Measurements from ENCODE around the gene ATP8A1.

Gene ATP8A1

DNA sequence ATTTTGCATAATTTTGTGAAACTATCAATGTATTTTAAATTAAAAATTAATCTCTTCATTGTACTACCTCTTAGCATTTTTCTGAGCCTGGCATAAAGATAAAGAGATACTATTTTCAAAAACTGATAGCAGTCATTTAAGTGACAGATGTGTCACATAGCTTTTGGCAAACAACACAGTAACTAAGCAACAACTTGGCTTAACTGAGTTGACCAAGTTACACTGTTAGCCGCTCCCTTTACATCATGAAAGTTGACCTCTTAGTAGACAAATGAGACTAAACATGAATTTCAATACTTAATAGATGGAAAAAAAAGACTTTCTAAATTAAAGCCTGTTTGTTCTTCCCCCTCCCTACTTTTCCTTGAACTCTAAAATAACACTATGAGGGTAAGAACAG lies 62.0 kb downstream of the ATP8A1 start:
- in situ Hi-C loops (cut with MboI; ENCODE audit: low pct_unique_long_range_greater_than_20kb, low sequenced_read_pairs, unreplicated experiment), result no loop called here
- no peak for DNase-seq (ENCODE audit: low spot score)
- TF ChIP-seq, protein P1, sequence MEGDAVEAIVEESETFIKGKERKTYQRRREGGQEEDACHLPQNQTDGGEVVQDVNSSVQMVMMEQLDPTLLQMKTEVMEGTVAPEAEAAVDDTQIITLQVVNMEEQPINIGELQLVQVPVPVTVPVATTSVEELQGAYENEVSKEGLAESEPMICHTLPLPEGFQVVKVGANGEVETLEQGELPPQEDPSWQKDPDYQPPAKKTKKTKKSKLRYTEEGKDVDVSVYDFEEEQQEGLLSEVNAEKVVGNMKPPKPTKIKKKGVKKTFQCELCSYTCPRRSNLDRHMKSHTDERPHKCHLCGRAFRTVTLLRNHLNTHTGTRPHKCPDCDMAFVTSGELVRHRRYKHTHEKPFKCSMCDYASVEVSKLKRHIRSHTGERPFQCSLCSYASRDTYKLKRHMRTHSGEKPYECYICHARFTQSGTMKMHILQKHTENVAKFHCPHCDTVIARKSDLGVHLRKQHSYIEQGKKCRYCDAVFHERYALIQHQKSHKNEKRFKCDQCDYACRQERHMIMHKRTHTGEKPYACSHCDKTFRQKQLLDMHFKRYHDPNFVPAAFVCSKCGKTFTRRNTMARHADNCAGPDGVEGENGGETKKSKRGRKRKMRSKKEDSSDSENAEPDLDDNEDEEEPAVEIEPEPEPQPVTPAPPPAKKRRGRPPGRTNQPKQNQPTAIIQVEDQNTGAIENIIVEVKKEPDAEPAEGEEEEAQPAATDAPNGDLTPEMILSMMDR (IDR thresholded peaks at IDR 0.05; ENCODE audit: extremely low read depth, insufficient read depth, missing control alignments), result no peak

DNA sequence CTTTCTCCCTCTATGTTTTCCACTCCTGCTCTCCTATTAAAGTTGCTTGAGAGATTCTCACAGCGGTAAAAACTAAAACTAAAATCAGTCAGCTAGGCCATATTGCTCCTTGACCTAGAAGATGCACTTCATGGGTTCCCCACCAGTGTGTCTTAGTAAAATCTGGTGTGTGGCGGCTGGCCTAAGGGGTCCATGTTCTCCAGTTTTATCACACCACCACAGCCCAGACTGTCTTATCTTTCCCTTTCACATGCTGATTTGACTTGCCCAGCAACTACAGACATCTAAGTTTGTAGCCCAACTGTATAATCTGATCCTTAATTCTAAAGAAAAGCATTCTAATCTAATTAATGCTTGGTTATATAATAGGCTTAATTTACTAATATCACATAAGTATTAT lies 68.0 kb downstream of the ATP8A1 start:
- TF ChIP-seq, protein P1 (IDR thresholded peaks at IDR 0.05; ENCODE audit: extremely low read depth, insufficient read depth, missing control alignments), result no peak
- DNase-seq (ENCODE audit: low spot score), result no peak
- in situ Hi-C loops (cut with MboI; ENCODE audit: low pct_unique_long_range_greater_than_20kb, low sequenced_read_pairs, unreplicated experiment), result no loop called here

DNA sequence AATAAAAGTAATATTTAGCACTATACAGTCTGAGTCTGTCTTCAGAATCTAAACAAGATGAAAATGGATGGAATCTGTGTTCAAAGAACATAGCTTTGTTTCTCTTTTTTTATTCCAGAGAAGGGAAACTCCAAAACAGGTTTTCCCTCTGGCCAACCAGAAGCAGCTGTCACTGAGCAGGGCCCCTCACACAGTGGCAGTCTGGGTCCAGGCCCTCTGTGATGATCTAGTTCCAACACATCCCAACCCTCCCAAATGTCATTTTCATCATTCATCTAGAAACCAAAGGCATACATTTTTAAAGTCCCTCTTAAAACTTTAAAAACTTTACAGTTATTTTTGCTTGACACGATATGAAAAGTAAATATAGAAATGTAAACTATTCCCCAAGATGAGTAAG lies 70.1 kb downstream of the ATP8A1 start:
- DNase-seq (ENCODE audit: low spot score), result no peak
- TF ChIP-seq, protein P1 (IDR thresholded peaks at IDR 0.05; ENCODE audit: extremely low read depth, insufficient read depth, missing control alignments), result no peak
- in situ Hi-C loops (cut with MboI; ENCODE audit: low pct_unique_long_range_greater_than_20kb, low sequenced_read_pairs, unreplicated experiment), result no loop called here

DNA sequence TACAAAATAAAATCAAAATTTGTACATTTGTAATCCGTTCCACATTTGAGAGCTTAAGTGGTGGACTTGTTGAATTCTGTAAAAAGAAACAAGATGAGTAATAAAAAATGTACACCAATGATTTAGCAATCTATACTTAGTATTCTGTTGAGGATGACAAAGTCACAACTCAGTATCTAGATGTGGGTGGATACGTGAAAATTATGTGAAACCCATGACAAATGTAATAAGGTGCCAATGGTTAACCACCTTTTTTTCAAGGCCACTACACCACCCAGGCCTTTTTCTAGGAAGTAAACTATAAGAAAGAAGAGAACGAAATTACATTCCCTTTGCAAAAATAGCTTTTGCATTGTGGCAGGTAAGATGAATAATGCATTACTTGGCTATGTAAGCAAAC lies 77.0 kb downstream of the ATP8A1 start:
- DNase-seq (ENCODE audit: low spot score), result no peak
- in situ Hi-C loops (cut with MboI; ENCODE audit: low pct_unique_long_range_greater_than_20kb, low sequenced_read_pairs, unreplicated experiment), result no loop called here

DNA sequence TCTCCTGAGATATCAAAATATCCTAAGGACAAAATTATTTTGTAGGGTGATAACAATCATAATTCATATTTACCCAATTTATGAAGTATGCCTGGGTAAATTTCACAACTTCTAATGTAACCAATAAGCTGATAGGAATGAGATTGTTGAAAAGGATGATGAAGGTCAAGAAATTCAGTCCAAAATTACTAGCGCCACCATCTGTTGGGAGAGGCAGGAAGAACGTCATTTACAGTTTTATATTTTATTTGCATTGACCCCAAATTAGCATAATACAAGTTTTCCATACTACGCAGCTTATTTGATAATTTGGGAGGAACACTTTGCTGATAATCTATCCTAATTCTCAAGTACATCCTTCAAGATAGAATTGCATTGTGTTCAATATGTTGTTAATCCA lies 78.7 kb downstream of the ATP8A1 start:
- in situ Hi-C loops (cut with MboI; ENCODE audit: low pct_unique_long_range_greater_than_20kb, low sequenced_read_pairs, unreplicated experiment), result no loop called here
- DNase-seq (ENCODE audit: low spot score), result no peak
- TF ChIP-seq, protein P1 (IDR thresholded peaks at IDR 0.05; ENCODE audit: extremely low read depth, insufficient read depth, missing control alignments), result no peak

More for the DNA sequence above, 77.0 kb downstream of the ATP8A1 start:
- TF ChIP-seq, protein P1 (IDR thresholded peaks at IDR 0.05; ENCODE audit: extremely low read depth, insufficient read depth, missing control alignments), result no peak

DNA sequence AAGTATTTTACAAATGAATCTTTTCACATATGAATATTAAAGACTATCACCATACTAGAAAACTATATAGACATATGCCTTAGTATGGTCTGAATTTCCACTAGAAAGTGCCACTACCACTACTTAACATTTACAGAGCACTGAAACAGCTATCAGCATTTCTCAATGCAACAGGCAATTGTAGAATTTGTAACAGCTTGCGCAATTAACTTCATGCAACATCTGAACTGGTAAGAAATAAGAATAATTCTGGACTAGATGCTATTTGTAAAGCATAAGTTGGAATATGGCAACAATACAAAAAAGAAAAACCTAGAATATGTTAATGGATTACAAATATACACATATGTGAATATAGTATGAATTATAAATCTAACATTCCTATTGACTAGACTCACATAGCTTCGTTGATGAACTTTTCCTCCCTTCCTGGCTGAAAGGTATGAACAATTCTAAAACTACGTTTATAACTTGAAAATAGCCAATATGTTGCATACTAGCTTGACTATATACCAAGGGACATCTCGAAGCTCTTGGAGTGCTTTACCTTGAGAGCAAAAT lies 82.0 kb downstream of the ATP8A1 start:
- TF ChIP-seq, protein P1 (IDR thresholded peaks at IDR 0.05; ENCODE audit: extremely low read depth, insufficient read depth, missing control alignments), result no peak
- no peak for DNase-seq (ENCODE audit: low spot score)
- in situ Hi-C loops (cut with MboI; ENCODE audit: low pct_unique_long_range_greater_than_20kb, low sequenced_read_pairs, unreplicated experiment), result loop anchor here (25.0 kb wide), 1 partner anchor 287 kb away; no protein-coding TSS in a partner anchor

Measured in GM13977 (cell line).